Hepatocyte (in vitro differentiated cells): Measurements from ENCODE around the gene SAA4. TPM values are rescaled to one million over a fixed set of nuclear protein-coding genes. Genes with fewer than 3 reads are reported as not detected.
"Not testable (repeated sequence)": the region's sequence is repeated elsewhere in the genome, so short reads cannot be mapped to it uniquely, and the experiment has no call there.

Experiments
- DNase-seq: peaks from one replicate; pipeline ENCODE4 v3.0.0-alpha.2; 2016; ENCODE audit warnings: low spot score
- H2AFZ ChIP-seq: fragments of 200-600 bp; sonication (generic); 2 replicates; pipeline ENCODE4 v1.6.0; 2016; ENCODE audit warnings: antibody characterized with exemption, mild to moderate bottlenecking
- H3K27ac ChIP-seq: fragments of 200-600 bp; sonication (generic); 2 replicates; pipeline ENCODE4 v1.5.1; 2016; ENCODE audit warnings: mild to moderate bottlenecking
- H3K27me3 ChIP-seq: fragments of 200-600 bp; sonication (generic); 2 replicates; pipeline ENCODE4 v1.6.1; 2016
- H3K36me3 ChIP-seq: fragments of 200-600 bp; sonication (generic); replicated peaks from 2 replicates; pipeline ENCODE4 v1.5.1; 2016; ENCODE audit warnings: low read depth; ENCODE audit not compliant: insufficient read depth
- H3K4me1 ChIP-seq: fragments of 200-600 bp; sonication (generic); 2 replicates; pipeline ENCODE4 v1.5.1; 2016; ENCODE audit warnings: mild to moderate bottlenecking, moderate library complexity; ENCODE audit not compliant: insufficient read depth
- H3K4me2 ChIP-seq: fragments of 200-600 bp; sonication (generic); 2 replicates; pipeline ENCODE4 v1.6.0; 2016
- H3K4me3 ChIP-seq: fragments of 200-600 bp; sonication (generic); 2 replicates; pipeline ENCODE4 v1.5.1; 2016; ENCODE audit warnings: mild to moderate bottlenecking
- H3K79me2 ChIP-seq: fragments of 200-600 bp; sonication (generic); 2 replicates; pipeline ENCODE4 v1.6.0; 2017; ENCODE audit warnings: mild to moderate bottlenecking
- H3K9me2 ChIP-seq: fragments of 200-600 bp; sonication (generic); replicated peaks from 2 replicates; pipeline ENCODE4 v1.6.0; 2017; ENCODE audit warnings: mild to moderate bottlenecking; ENCODE audit not compliant: insufficient read depth
- H3K9me3 ChIP-seq: fragments of 200-600 bp; sonication (generic); 2 replicates; pipeline ENCODE4 v1.5.1; 2016; ENCODE audit warnings: low read depth, mild to moderate bottlenecking
- H4K20me1 ChIP-seq: fragments of 200-600 bp; sonication (generic); 2 replicates; pipeline ENCODE4 v1.6.0; 2016; ENCODE audit warnings: mild to moderate bottlenecking; ENCODE audit not compliant: insufficient read depth, poor library complexity, severe bottlenecking
- CTCF ChIP-seq: fragments of 200-600 bp; sonication (generic); IDR thresholded peaks from 2 replicates; pipeline ENCODE4 v1.5.1; 2016; ENCODE audit warnings: antibody characterized with exemption, mild to moderate bottlenecking; ENCODE audit not compliant: poor library complexity
- EZH2 ChIP-seq: fragments of 200-600 bp; sonication (generic); IDR thresholded peaks from 2 replicates; pipeline ENCODE4 v1.6.1; 2016; ENCODE audit warnings: antibody characterized with exemption, mild to moderate bottlenecking, borderline replicate concordance
- EZH2phosphoT487 ChIP-seq: fragments of 200-600 bp; sonication (generic); IDR thresholded peaks from one replicate; pipeline ENCODE4 v1.6.1; 2018; ENCODE audit warnings: antibody characterized with exemption, mild to moderate bottlenecking, low read depth, moderate library complexity; ENCODE audit not compliant: unreplicated experiment, severe bottlenecking
- WGBS: methylation state at CpG from one replicate; pipeline ENCODE4 v1.1.6; 2016; ENCODE audit warnings: low lambda C conversion rate; ENCODE audit errors: missing lambda C conversion rate; 5-methylcytosine and 5-hydroxymethylcytosine counted together
- polyA plus RNA-seq: library from polyadenylated mRNA; unstranded; fragments of >200 nt; fragmentation: Nextera tagmentation; extraction: Ambion mirVana; gene quantifications from 2 replicates; pipeline ENCODE4 v1.2.1, GENCODE V29; 2016
- total RNA-seq: library from RNA; depleted of rRNA; stranded (reverse); fragments of >200 nt; gene quantifications from 2 replicates; pipeline ENCODE4 v1.2.3, GENCODE V29; 2014

The SAA4 gene
- total and polyA plus RNA-seq, 2 experiments from 2014 or later: 73.8 to 101 TPM

DNA sequence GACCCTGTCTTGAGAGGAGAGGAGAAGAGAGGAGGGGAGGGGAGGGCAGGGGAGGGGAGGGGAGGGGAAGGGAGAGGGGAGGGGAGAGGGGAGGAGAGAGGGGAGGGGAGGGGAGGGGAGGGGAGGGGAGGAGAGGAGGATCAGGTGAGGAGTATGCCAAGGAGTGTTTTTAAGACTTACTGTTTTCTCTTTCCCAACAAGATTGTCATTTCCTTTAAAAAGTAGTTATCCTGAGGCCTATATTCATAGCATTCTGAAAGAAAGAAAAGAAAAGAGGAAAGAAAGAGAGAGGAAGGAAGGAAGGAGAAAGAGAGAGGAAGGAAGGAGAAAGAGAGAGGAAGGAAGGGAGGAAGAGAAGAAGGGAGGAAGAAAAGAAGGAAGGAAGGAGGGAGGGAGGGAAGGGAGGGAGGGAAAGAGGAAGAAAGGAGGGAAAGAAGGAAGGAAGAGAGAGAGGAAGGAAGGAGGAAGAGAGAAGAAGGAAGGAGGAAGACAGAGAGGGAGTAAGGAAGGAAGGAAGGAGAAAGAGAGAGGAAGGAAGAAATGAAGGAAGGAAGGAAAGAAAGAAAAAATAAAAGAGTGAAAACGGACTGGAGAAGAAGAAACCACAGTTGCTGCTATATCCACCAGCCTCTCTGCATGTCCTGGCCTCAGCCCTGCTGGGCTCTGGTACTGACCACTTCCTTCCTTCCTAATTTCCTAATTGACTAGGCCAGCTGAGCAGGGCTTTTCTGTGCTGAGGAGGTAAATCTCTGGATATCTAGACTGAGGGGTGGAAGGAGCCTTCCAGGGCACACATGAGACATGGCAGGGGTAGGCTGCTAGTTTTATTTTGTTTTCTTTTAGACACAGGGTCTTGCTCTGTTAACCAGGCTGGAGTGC lies 28.3 kb upstream of the SAA4 start:
- no peak for DNase-seq
- Histone ChIP-seq H3K4me3 (no peak overlapping the region), H3K79me2 (no peaks in the 10 kb centered on the region), H3K36me3 (no peaks in the 10 kb centered on the region), H3K9me2 (no peaks in the 10 kb centered on the region), H3K4me2 (no peak overlapping the region), H2AFZ (no peak overlapping the region), H3K4me1 (no peaks in the 10 kb centered on the region), H4K20me1 (no peaks in the 10 kb centered on the region), H3K27ac (peak overlapping the region; percentile 6), H3K9me3 (no peaks in the 10 kb centered on the region), H3K27me3 (no peaks in the 10 kb centered on the region)
- TF ChIP-seq EZH2phosphoT487 (no peak), EZH2 (no peak), CTCF (no peak)
- 90% methylated on average over 1 of the region's 1 CpG for WGBS

DNA sequence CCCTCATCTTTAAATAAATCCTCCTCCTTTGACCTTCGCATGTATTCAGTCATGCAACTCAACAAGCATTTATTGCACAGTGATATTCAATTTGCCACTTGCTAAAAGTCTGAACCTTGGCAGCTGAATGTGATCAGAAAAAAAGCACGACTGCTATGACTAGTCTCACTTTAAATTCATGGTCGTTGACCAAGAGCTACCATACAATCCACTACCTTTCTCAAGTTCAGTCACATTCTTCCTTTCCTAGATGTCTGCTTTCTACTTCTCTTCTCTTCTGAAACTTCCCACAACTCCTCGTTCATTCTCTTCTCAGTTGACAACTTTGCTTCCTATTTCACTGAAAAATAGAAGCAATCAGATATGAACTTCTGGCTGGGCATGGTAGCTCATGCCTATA lies 27.4 kb upstream of the SAA4 start:
- WGBS: 86% methylated on average over 4 of the region's 4 CpGs
- no peak overlapping the region for H3K4me2 ChIP-seq
- no peak for DNase-seq
- no peak overlapping the region for H2AFZ ChIP-seq
- H3K9me2 ChIP-seq: no peaks in the 10 kb centered on the region
- H3K36me3 ChIP-seq: no peaks in the 10 kb centered on the region
- H3K4me1 ChIP-seq: no peaks in the 10 kb centered on the region
- no peak overlapping the region for H3K4me3 ChIP-seq
- no peaks in the 10 kb centered on the region for H3K9me3 ChIP-seq
- H3K27ac ChIP-seq: no peak overlapping the region
- H4K20me1 ChIP-seq: no peaks in the 10 kb centered on the region
- TF ChIP-seq CTCF (no peak), EZH2phosphoT487 (no peak), EZH2 (no peak)
- H3K27me3 ChIP-seq: no peaks in the 10 kb centered on the region
- no peaks in the 10 kb centered on the region for H3K79me2 ChIP-seq

DNA sequence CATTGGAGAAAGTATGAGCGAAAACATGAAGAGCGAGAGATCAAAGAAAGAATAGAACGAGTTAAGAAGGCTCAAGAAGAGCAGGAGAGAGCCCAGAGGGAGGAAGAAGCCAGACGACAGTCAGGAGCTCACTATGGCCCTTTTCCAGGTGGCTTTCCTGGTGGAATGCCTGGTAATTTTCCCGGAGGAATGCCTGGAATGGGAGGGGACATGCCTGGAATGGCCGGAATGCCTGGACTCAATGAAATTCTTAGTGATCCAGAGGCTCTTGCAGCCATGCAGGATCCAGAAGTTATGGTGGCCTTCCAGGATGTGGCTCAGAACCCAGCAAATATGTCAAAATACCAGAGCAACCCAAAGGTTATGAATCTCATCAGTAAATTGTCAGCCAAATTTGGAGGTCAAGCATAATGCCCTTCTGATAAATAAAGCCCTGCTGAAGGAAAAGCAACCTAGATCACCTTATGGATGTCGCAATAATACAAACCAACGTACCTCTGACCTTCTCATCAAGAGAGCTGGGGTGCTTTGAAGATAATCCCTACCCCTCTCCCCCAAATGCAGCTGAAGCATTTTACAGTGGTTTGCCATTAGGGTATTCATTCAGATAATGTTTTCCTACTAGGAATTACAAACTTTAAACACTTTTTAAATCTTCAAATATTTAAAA lies 26.2 kb upstream of the SAA4 start:
- H3K4me1 ChIP-seq: not testable (repeated sequence)

DNA sequence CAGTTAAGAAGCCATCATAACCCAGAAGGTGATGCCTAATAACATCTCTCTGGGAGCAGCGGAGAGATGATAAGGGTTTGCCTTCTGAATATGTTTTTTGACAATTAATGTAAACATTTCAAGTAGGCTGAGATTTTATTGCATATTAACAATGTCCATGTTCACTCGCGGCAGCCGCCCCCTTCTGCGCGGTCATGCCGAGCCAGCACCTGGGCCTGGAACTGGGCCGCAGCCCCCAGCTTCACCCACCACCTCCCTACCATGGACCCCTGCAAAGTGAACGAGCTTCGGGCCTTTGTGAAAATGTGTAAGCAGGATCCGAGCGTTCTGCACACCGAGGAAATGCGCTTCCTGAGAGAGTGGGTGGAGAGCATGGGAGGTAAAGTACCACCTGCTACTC lies 25.1 kb upstream of the SAA4 start:
- no peaks in the 10 kb centered on the region for H3K4me1 ChIP-seq
- H3K79me2 ChIP-seq: no peaks in the 10 kb centered on the region
- H3K4me3 ChIP-seq: no peak overlapping the region
- no peak overlapping the region for H3K4me2 ChIP-seq
- H2AFZ ChIP-seq: no peak overlapping the region
- TF ChIP-seq EZH2: no peak
- no peak for TF ChIP-seq CTCF
- no peak for TF ChIP-seq EZH2phosphoT487
- H3K27me3 ChIP-seq: no peaks in the 10 kb centered on the region
- WGBS: 94% methylated on average over 14 of the region's 14 CpGs
- H3K9me3 ChIP-seq: no peaks in the 10 kb centered on the region
- H3K36me3 ChIP-seq: no peaks in the 10 kb centered on the region
- peak overlapping the region; percentile 53 for H3K27ac ChIP-seq
- no peak for DNase-seq
- H4K20me1 ChIP-seq: no peaks in the 10 kb centered on the region
- no peaks in the 10 kb centered on the region for H3K9me2 ChIP-seq

More for the DNA sequence above, 26.2 kb upstream of the SAA4 start:
- not testable (repeated sequence) for H3K4me3 ChIP-seq, H3K4me2 ChIP-seq, H3K27me3 ChIP-seq, H3K79me2 ChIP-seq, H3K27ac ChIP-seq, H2AFZ ChIP-seq, DNase-seq, H4K20me1 ChIP-seq, H3K36me3 ChIP-seq, H3K9me2 ChIP-seq, H3K9me3 ChIP-seq
- WGBS: 68% methylated on average over 8 of the region's 8 CpGs
